ENCODE results near the gene PRM1. TPM values are rescaled to one million over a fixed set of nuclear protein-coding genes. Genes with fewer than 3 reads are reported as not detected.
"Not testable (repeated sequence)": the region's sequence is repeated elsewhere in the genome, so short reads cannot be mapped to it uniquely, and the experiment has no call there.

The PRM1 gene
- total RNA-seq, 3 donors from 2014 or later (not counting 1 experiment from before 2014, with no cell fraction given): not detected

GRCh38 chr16:11290102-11290893, 9.2 kb upstream of the PRM1 start:
- ATAC-seq: no peak
- DNase-seq: no peak
- Mint-ChIP-seq H3K27ac (no peak overlapping the region), H3K36me3 (no peaks in the 10 kb centered on the region), H3K4me1 (no peaks in the 10 kb centered on the region), H3K27me3 (ENCODE audit: low read depth in 2 of 2) (peaks cover 73 to 81% of the 10 kb centered on the region in 2 donors), H3K4me3 (no peak overlapping the region), H3K9me3 (no peaks in the 10 kb centered on the region)
- no peaks in the 10 kb centered on the region for H3K4me1 ChIP-seq (ENCODE audit: control insufficient read depth, insufficient read depth, low read length)
- H3K36me3 ChIP-seq (ENCODE audit: control insufficient read depth, insufficient read depth, low read length): no peaks in the 10 kb centered on the region
- TF ChIP-seq CTCF (IDR thresholded peaks at IDR 0.05): no peak
- intact Hi-C loops (cut with micrococcal nuclease): no loop called here
- no peak overlapping the region for H3K27ac ChIP-seq (ENCODE audit: low read length)
- H3K4me3 ChIP-seq (ENCODE audit: low read length): no peak overlapping the region
- peaks cover 11% of the 10 kb centered on the region for H3K27me3 ChIP-seq (ENCODE audit: control insufficient read depth, insufficient read depth, low read length)
- H3K9me3 ChIP-seq (ENCODE audit: control insufficient read depth, insufficient read depth, low read length): no peaks in the 10 kb centered on the region
- WGBS (ENCODE audit: insufficient coverage): 95% methylated on average over 8 of the region's 8 CpGs

- H3K36me3 Mint-ChIP-seq; DNase-seq; H3K4me1 Mint-ChIP-seq; ATAC-seq; H3K27ac ChIP-seq (ENCODE audit: low read length); H3K4me3 ChIP-seq (ENCODE audit: low read length); H3K4me3 Mint-ChIP-seq; H3K36me3 ChIP-seq (ENCODE audit: control insufficient read depth, insufficient read depth, low read length); H3K27ac Mint-ChIP-seq; H3K4me1 ChIP-seq (ENCODE audit: control insufficient read depth, insufficient read depth, low read length); intact Hi-C loops (cut with micrococcal nuclease); H3K9me3 ChIP-seq (ENCODE audit: control insufficient read depth, insufficient read depth, low read length); H3K27me3 ChIP-seq (ENCODE audit: control insufficient read depth, insufficient read depth, low read length); H3K9me3 Mint-ChIP-seq: not testable (repeated sequence)
- H3K27me3 Mint-ChIP-seq (ENCODE audit: low read depth in 2 of 2): peaks cover 71 to 80% of the 10 kb centered on the region in 2 donors
- 100% methylated on average over 1 of the region's 4 CpGs for WGBS (ENCODE audit: insufficient coverage)
These were observed 8.6 kb upstream of the PRM1 start for GRCh38 chr16:11289696-11290095.

DNA sequence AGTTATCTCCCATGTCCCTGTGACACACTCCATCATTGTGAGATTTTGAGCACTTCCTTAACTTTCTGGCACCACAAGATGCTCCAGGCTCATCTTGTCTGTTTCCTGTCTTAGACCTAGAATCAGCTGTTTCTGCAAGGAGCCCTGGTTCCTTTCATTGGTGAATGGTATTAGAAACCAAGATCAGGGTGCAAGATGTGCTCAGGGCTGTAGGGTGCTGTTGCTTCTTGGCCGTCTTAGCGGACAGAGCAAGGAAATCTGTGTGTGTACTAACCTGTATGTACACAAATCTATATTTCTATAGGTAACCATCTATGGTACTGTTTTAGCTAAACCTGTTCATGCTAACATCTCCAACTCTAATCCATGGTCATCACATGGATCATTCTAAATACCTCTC, 8.1 kb upstream of the PRM1 start:
- H3K27ac Mint-ChIP-seq: no peak overlapping the region
- peaks cover 70 to 80% of the 10 kb centered on the region in 2 donors for H3K27me3 Mint-ChIP-seq (ENCODE audit: low read depth in 2 of 2)
- Histone ChIP-seq H3K9me3 (ENCODE audit: control insufficient read depth, insufficient read depth, low read length) (no peaks in the 10 kb centered on the region), H3K4me3 (ENCODE audit: low read length) (no peak overlapping the region), H3K36me3 (ENCODE audit: control insufficient read depth, insufficient read depth, low read length) (no peaks in the 10 kb centered on the region), H3K4me1 (ENCODE audit: control insufficient read depth, insufficient read depth, low read length) (no peaks in the 10 kb centered on the region), H3K27me3 (ENCODE audit: control insufficient read depth, insufficient read depth, low read length) (peaks cover 8% of the 10 kb centered on the region), H3K27ac (ENCODE audit: low read length) (no peak overlapping the region)
- DNase-seq (no peak), ATAC-seq (no peak)
- intact Hi-C loops (cut with micrococcal nuclease): no loop called here
- no peak overlapping the region for H3K4me3 Mint-ChIP-seq
- no peaks in the 10 kb centered on the region for H3K36me3 Mint-ChIP-seq
- no peaks in the 10 kb centered on the region for H3K9me3 Mint-ChIP-seq
- no peak for TF ChIP-seq CTCF (IDR thresholded peaks at IDR 0.05)
- no CpG with 5 or more reads among the region's 2 CpGs for WGBS (ENCODE audit: insufficient coverage)
- H3K4me1 Mint-ChIP-seq: no peaks in the 10 kb centered on the region

GRCh38 chr16:11285842-11286241, 4.7 kb upstream of the PRM1 start:
- no peak overlapping the region for H3K27ac ChIP-seq (ENCODE audit: low read length)
- Mint-ChIP-seq H3K4me1 (no peaks in the 10 kb centered on the region), H3K27ac (no peak overlapping the region), H3K36me3 (no peaks in the 10 kb centered on the region), H3K4me3 (no peak overlapping the region), H3K9me3 (no peaks in the 10 kb centered on the region), H3K27me3 (ENCODE audit: low read depth in 2 of 2) (peaks cover 52 to 55% of the 10 kb centered on the region in 2 donors)
- ATAC-seq (no peak), DNase-seq (no peak)
- no peaks in the 10 kb centered on the region for H3K4me1 ChIP-seq (ENCODE audit: control insufficient read depth, insufficient read depth, low read length)
- no peaks in the 10 kb centered on the region for H3K9me3 ChIP-seq (ENCODE audit: control insufficient read depth, insufficient read depth, low read length)
- H3K36me3 ChIP-seq (ENCODE audit: control insufficient read depth, insufficient read depth, low read length): no peaks in the 10 kb centered on the region
- TF ChIP-seq CTCF (IDR thresholded peaks at IDR 0.05): no peak
- H3K27me3 ChIP-seq (ENCODE audit: control insufficient read depth, insufficient read depth, low read length): peaks cover under 1% of the 10 kb centered on the region
- WGBS (ENCODE audit: insufficient coverage): 87% methylated on average over 1 of the region's 2 CpGs
- intact Hi-C loops (cut with micrococcal nuclease): no loop called here
- no peak overlapping the region for H3K4me3 ChIP-seq (ENCODE audit: low read length)
